Right lobe of liver (tissue), 6 donors: ENCODE data around the gene ZNF566. TPM values are rescaled to one million over a fixed set of nuclear protein-coding genes. Genes with fewer than 3 reads are reported as not detected.

Experiments
- ATAC-seq, 4 donors: fragments of 200-7000 bp; cut with Tn5 transposase; one replicate each; pipeline ENCODE4 v1.9.1; 2020; ENCODE audit warnings: mild to moderate bottlenecking in 4 of 4, moderate library complexity in 4 of 4
- DNase-seq, 3 donors: peaks; one replicate each; pipeline ENCODE4 v3.0.0-alpha.2; 2020
- H3K27ac ChIP-seq, 3 donors: fragments of 200-600 bp; one replicate each; pipeline ENCODE4 v1.8.0; 2022
- H3K27me3 ChIP-seq, 2 donors: fragments of 200-600 bp; one replicate each; pipeline ENCODE4 v1.8.0; 2022
- H3K36me3 ChIP-seq, 4 donors: fragments of 200-600 bp; sonication (generic) in 1 of 4; one replicate each; pipeline versions ENCODE4 v1.5.1 to v1.8.0; 2017 to 2022; ENCODE audit warnings: control low read depth in 1 of 4
- H3K4me1 ChIP-seq, 4 donors: fragments of 200-600 bp; sonication (generic) in 1 of 4; one replicate each; pipeline versions ENCODE4 v1.5.1 to v1.8.0; 2017 to 2022; ENCODE audit warnings: control low read depth in 1 of 4
- H3K4me3 ChIP-seq, 3 donors: fragments of 200-600 bp; one replicate each; pipeline ENCODE4 v1.8.0; 2022
- H3K9me3 ChIP-seq, 4 donors: fragments of 200-600 bp; sonication (generic) in 1 of 4; one replicate each; pipeline versions ENCODE4 v1.5.1 to v1.8.0; 2017 to 2022; ENCODE audit warnings: control low read depth in 1 of 4
- CTCF ChIP-seq, 4 donors: fragments of 200-600 bp in 3 of 4; fragments of 450-650 bp in 1 of 4; IDR thresholded peaks; one replicate each; pipeline versions ENCODE4 v1.5.1 to v1.8.0; 2016 to 2022; ENCODE audit warnings: antibody characterized with exemption in 4 of 4, mild to moderate bottlenecking in 2 of 4
- POLR2A ChIP-seq: fragments of 450-650 bp; IDR thresholded peaks from one replicate; pipeline ENCODE4 v1.6.1; 2017; ENCODE audit warnings: antibody characterized with exemption, mild to moderate bottlenecking
- WGBS: methylation state at CpG from one replicate; pipeline ENCODE4 v1.1.6; 2018; ENCODE audit warnings: low coverage, low lambda C conversion rate; ENCODE audit not compliant: insufficient coverage; ENCODE audit errors: missing lambda C conversion rate; 5-methylcytosine and 5-hydroxymethylcytosine counted together
- intact Hi-C, 2 donors: fragments of 100-400 bp; cut with DNase I; formaldehyde crosslinking; loops; one replicate each; pipeline versions ENCODE4 v1.11.2 to v1.14.1; 2022
- total RNA-seq, 6 experiments: library from RNA; depleted of rRNA in 2 of 6; stranded (reverse); fragments of >200 nt in 2 of 6; fragmentation: NEBNext Ultra II Directional in 3 of 6; extraction: Animal tissue kit (Norgen Biotek cat#: 25700) in 3 of 6; gene quantifications; one replicate each; pipeline versions ENCODE4 v1.1.0 to v1.2.4, GENCODE V29; 2016 to 2023
- donor health status: DM: no; HTN: yes; CAD: no.
- donor health status: DM: no; HTN: no; CAD: no.
- donor health status: DM: no; HTN: no; CAD: no.
- donor health status: DM: no; HTN: yes; CAD: no.
- donor health status: DM: no; HTN: yes; CAD: no.

ZNF566 gene
- total RNA-seq, 6 experiments from 2014 or later, result 4.1 to 7.8 (median 5.1) TPM

- intact Hi-C loops, result no loop called here
- H3K9me3 ChIP-seq, result peaks cover 0 to 21% (median 12%) of the 10 kb centered on the region in 4 donors
- no peaks in the 10 kb centered on the region for H3K4me1 ChIP-seq
- WGBS, result 62% methylated on average over 1 of the region's 1 CpG
- no peak overlapping the region for H3K27ac ChIP-seq
- no peak for DNase-seq
- TF ChIP-seq POLR2A (no peak), CTCF (IDR thresholded peaks at IDR 0.05) (no peak)
- H3K36me3 ChIP-seq, result no peaks in the 10 kb centered on the region
- ATAC-seq, result no peak
- H3K4me3 ChIP-seq, result no peak overlapping the region
- H3K27me3 ChIP-seq, result no peaks in the 10 kb centered on the region
Observed at GRCh38 chr19:36441339-36441738, 48.0 kb downstream of the ZNF566 start.

GRCh38 chr19:36436531-36436930 is 52.8 kb downstream of the ZNF566 start:
- Histone ChIP-seq H3K4me3 (no peak overlapping the region), H3K4me1 (no peaks in the 10 kb centered on the region), H3K9me3 (peaks cover 0 to 3% (median 0%) of the 10 kb centered on the region in 4 donors), H3K27ac (no peak overlapping the region), H3K36me3 (no peaks in the 10 kb centered on the region), H3K27me3 (no peaks in the 10 kb centered on the region)
- intact Hi-C loops, result no loop called here
- ATAC-seq (no peak), DNase-seq (no peak)
- TF ChIP-seq POLR2A, result no peak
- no peak for TF ChIP-seq CTCF (IDR thresholded peaks at IDR 0.05)
- WGBS, result 28% methylated on average over 2 of the region's 2 CpGs

- ATAC-seq, result no peak
- Histone ChIP-seq H3K27me3 (no peaks in the 10 kb centered on the region), H3K9me3 (no peaks in the 10 kb centered on the region), H3K4me3 (no peak overlapping the region), H3K4me1 (no peaks in the 10 kb centered on the region), H3K36me3 (no peaks in the 10 kb centered on the region), H3K27ac (no peak overlapping the region)
- intact Hi-C loops, result no loop called here
- no peak for DNase-seq
- WGBS, result 57% methylated on average over 4 of the region's 4 CpGs
- TF ChIP-seq CTCF (IDR thresholded peaks at IDR 0.05), result no peak
- TF ChIP-seq POLR2A, result no peak
Observed at GRCh38 chr19:36423925-36424324, 65.4 kb downstream of the ZNF566 start.

DNA sequence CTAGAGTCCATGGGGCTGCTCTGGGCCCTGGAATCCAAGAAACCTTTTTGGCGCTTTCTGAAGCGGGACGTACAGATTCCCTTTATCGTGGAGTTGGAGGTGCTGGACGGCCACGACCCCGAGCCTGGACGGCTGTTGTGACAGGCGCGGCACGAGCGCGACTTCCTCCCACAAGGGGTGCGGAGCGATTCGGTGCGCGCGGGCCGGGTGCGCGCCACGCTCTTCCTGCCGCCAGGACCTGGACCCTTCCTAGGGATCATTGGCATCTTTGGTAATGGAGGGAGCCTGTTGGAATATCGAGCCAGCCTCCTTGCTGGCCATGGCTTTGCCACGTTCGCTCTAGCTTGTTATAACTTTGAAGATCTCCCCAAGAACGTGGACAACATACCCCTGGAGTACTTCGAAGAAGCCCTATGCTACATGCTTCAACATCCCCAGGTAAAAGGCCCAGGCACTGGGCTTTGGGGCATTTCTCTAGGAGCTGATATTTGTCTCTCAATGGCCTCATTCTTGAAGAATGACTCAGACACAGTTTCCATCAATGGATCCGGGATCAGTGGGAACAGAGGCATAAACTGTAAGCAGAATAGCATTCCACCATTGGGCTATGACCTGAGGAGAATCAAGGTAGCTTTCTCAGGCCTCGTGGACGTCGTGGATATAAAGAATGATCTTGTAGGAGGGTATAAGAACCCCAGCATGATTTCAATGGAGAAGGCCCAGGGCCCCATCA is 67.4 kb downstream of the ZNF566 start:
- H3K9me3 ChIP-seq, result no peaks in the 10 kb centered on the region
- no peak for DNase-seq
- no peak for TF ChIP-seq POLR2A
- TF ChIP-seq CTCF (IDR thresholded peaks at IDR 0.05), result no peak
- H3K4me1 ChIP-seq, result peaks cover 0 to 4% (median 0%) of the 10 kb centered on the region in 4 donors
- peak overlapping the region; percentile 21 to 36 (median 27) for H3K4me3 ChIP-seq
- no peaks in the 10 kb centered on the region for H3K36me3 ChIP-seq
- no peak overlapping the region for H3K27ac ChIP-seq
- H3K27me3 ChIP-seq, result no peaks in the 10 kb centered on the region
- 19% methylated on average over 21 of the region's 33 CpGs for WGBS
- peak in 1 of 4 donors; percentile 6 for ATAC-seq
- intact Hi-C loops, result no loop called here
